Suprapubic skin (tissue), 4 donors: ENCODE results near the gene HIVEP3.

Source experiments
- CTCF ChIP-seq, 2 donors: fragments of 200-600 bp in 1 of 2; fragments of 450-650 bp in 1 of 2; sonication (generic) in 1 of 2; IDR thresholded peaks; one replicate each; pipeline ENCODE4 v1.5.1; 2016 to 2019; ENCODE audit warnings: antibody characterized with exemption in 2 of 2, mild to moderate bottlenecking in 1 of 2, moderate library complexity in 1 of 2
- EP300 ChIP-seq: sonication (generic); formaldehyde crosslinking; IDR thresholded peaks from one replicate; pipeline ENCODE4 v1.6.1; 2017; ENCODE audit warnings: antibody characterized with exemption
- POLR2A ChIP-seq, 2 donors: fragments of 450-650 bp; IDR thresholded peaks; one replicate each; pipeline ENCODE4 v1.6.1; 2017; ENCODE audit warnings: antibody characterized with exemption in 2 of 2, mild to moderate bottlenecking in 2 of 2, moderate library complexity in 2 of 2
- POLR2AphosphoS5 ChIP-seq, 3 donors: sonication (generic); formaldehyde crosslinking; IDR thresholded peaks; one replicate each; pipeline ENCODE4 v1.6.1; 2017; ENCODE audit warnings: antibody characterized with exemption in 3 of 3

GRCh38 chr1:41571041-41571440, 347.7 kb downstream of the HIVEP3 start:
- no peak for TF ChIP-seq POLR2A (IDR thresholded peaks at IDR 0.05)
- TF ChIP-seq CTCF (IDR thresholded peaks at IDR 0.05) = no peak
- TF ChIP-seq POLR2AphosphoS5 (IDR thresholded peaks at IDR 0.05) = no peak
- TF ChIP-seq EP300 = no peak
